WTC11 (cell line): ENCODE data around the gene CBX1. TPM values are rescaled to one million over a fixed set of nuclear protein-coding genes. Genes with fewer than 3 reads are reported as not detected.
A peak's percentile ranks its signal among the peaks of the same experiment; 100 is the strongest.

Experiments
- ATAC-seq: fragments of 200-7000 bp; cut with Tn5 transposase; 2 replicates; pipeline ENCODE4 v1.10.0; 2021; ENCODE audit warnings: mild to moderate bottlenecking, moderate library complexity
- CTCF ChIA-PET: fragments of 300-600 bp; sonication (Branson Sonifier 250); formaldehyde crosslinking; loops from one replicate; lab custom pipeline; 2021; ENCODE audit warnings: antibody characterized with exemption; lab: Charles Lee
- POLR2A ChIA-PET: fragments of 350-600 bp; sonication (Branson Sonifier 250); formaldehyde crosslinking; loops from one replicate; lab custom pipeline; 2021; ENCODE audit warnings: antibody characterized with exemption; lab: Charles Lee
- DNase-seq: peaks from one replicate; pipeline ENCODE4 v3.0.0; 2021; ENCODE audit warnings: low spot score
- H3K27ac Mint-ChIP-seq: 2 replicates; pipeline ENCODE4 v1.8.0; 2021; ENCODE audit warnings: mixed read lengths
- H3K27me3 Mint-ChIP-seq: 2 replicates; pipeline ENCODE4 v1.8.0; 2021; ENCODE audit warnings: low read depth, mild to moderate bottlenecking, moderate library complexity, mixed read lengths
- H3K36me3 Mint-ChIP-seq: 2 replicates; pipeline ENCODE4 v1.8.0; 2021; ENCODE audit warnings: mixed read lengths
- H3K4me1 Mint-ChIP-seq: 2 replicates; pipeline ENCODE4 v1.8.0; 2022; ENCODE audit warnings: mixed read lengths
- H3K4me3 Mint-ChIP-seq: 2 replicates; pipeline ENCODE4 v1.8.0; 2021; ENCODE audit warnings: mild to moderate bottlenecking, moderate library complexity, mixed read lengths
- H3K9me3 Mint-ChIP-seq: 2 replicates; pipeline ENCODE4 v1.8.0; 2021; ENCODE audit warnings: mixed read lengths
- EMX1 ChIP-seq: fragments of 250-450 bp; sonication (Bioruptor Pico); IDR thresholded peaks from 2 replicates; pipeline ENCODE4 v1.8.0; 2021; ENCODE audit warnings: mild to moderate bottlenecking
- FOXJ3 ChIP-seq: sonication (generic); formaldehyde crosslinking; IDR thresholded peaks from 2 replicates; pipeline ENCODE4 v1.9.0; 2021; ENCODE audit warnings: missing genetic modification reagents, mild to moderate bottlenecking, borderline replicate concordance
- HMGA2 ChIP-seq: fragments of 250-450 bp; sonication (Bioruptor Pico); IDR thresholded peaks from 2 replicates; pipeline ENCODE4 v1.4.0; 2021; ENCODE audit warnings: mild to moderate bottlenecking, moderate library complexity
- IRF2 ChIP-seq: sonication (generic); formaldehyde crosslinking; IDR thresholded peaks from 2 replicates; pipeline ENCODE4 v1.8.0; 2022; ENCODE audit warnings: low read depth, missing genetic modification reagents, borderline replicate concordance
- NFYB ChIP-seq: sonication (generic); formaldehyde crosslinking; conservative IDR thresholded peaks from 2 replicates; pipeline ENCODE4 v1.8.0; 2022; ENCODE audit warnings: low read depth, missing genetic modification reagents
- PRRX2 ChIP-seq: fragments of 250-450 bp; sonication (Bioruptor Pico); IDR thresholded peaks from 2 replicates; pipeline ENCODE4 v1.8.0; 2021; ENCODE audit warnings: mild to moderate bottlenecking
- RORB ChIP-seq: fragments of 250-450 bp; sonication (Bioruptor Pico); IDR thresholded peaks from 2 replicates; pipeline ENCODE4 v1.9.0; 2021; ENCODE audit warnings: mild to moderate bottlenecking
- SMAD4 ChIP-seq: sonication (generic); formaldehyde crosslinking; IDR thresholded peaks from 2 replicates; pipeline ENCODE4 v1.8.0; 2022; ENCODE audit warnings: mild to moderate bottlenecking, missing genetic modification reagents
- TP53 ChIP-seq: sonication (generic); formaldehyde crosslinking; IDR thresholded peaks from 2 replicates; pipeline ENCODE4 v1.8.1; 2023; ENCODE audit warnings: mild to moderate bottlenecking, missing genetic modification reagents
- ZNF232 ChIP-seq: sonication (generic); formaldehyde crosslinking; IDR thresholded peaks from 2 replicates; pipeline ENCODE4 v1.8.0; 2022; ENCODE audit warnings: mild to moderate bottlenecking, missing genetic modification reagents
- ZNF263 ChIP-seq: sonication (generic); formaldehyde crosslinking; IDR thresholded peaks from 2 replicates; pipeline ENCODE4 v1.8.1; 2022; ENCODE audit warnings: low read depth, mild to moderate bottlenecking, moderate library complexity, missing genetic modification reagents
- ZNF317 ChIP-seq: sonication (generic); formaldehyde crosslinking; IDR thresholded peaks from 2 replicates; pipeline ENCODE4 v1.8.1; 2023; ENCODE audit warnings: low read depth, mild to moderate bottlenecking, moderate library complexity, missing genetic modification reagents, borderline replicate concordance
- ZNF423 ChIP-seq: fragments of 250-450 bp; sonication (Bioruptor Pico); IDR thresholded peaks from 2 replicates; pipeline ENCODE4 v2.1.2; 2022; ENCODE audit warnings: mild to moderate bottlenecking, moderate library complexity
- ZNF671 ChIP-seq: fragments of 250-450 bp; sonication (Bioruptor Pico); IDR thresholded peaks from 2 replicates; pipeline ENCODE4 v1.8.0; 2021; ENCODE audit warnings: mild to moderate bottlenecking
- total RNA-seq: library from RNA; stranded (reverse); gene quantifications from 3 replicates; pipeline ENCODE4 v1.2.3, GENCODE V29; 2021
- TF ChIP-seq, protein P1 (sequence below): fragments of 250-450 bp; sonication (Bioruptor Pico); IDR thresholded peaks from 2 replicates; pipeline ENCODE4 v1.9.0; 2021; ENCODE audit warnings: mild to moderate bottlenecking, borderline replicate concordance
- TF ChIP-seq, protein P2 (sequence below): sonication (generic); formaldehyde crosslinking; IDR thresholded peaks from 2 replicates; pipeline ENCODE4 v1.8.1; 2022; ENCODE audit warnings: mild to moderate bottlenecking, moderate library complexity, missing genetic modification reagents
- TF ChIP-seq, protein P3 (sequence below): sonication (generic); formaldehyde crosslinking; IDR thresholded peaks from 2 replicates; pipeline ENCODE4 v1.8.1; 2022; ENCODE audit warnings: mild to moderate bottlenecking, missing genetic modification reagents, moderate library complexity, borderline replicate concordance
- TF ChIP-seq, protein P4 (sequence below): sonication (generic); formaldehyde crosslinking; IDR thresholded peaks from 2 replicates; pipeline ENCODE4 v1.8.1; 2022; ENCODE audit warnings: low read depth, mild to moderate bottlenecking, moderate library complexity, missing genetic modification reagents, borderline replicate concordance
- TF ChIP-seq, protein P5 (sequence below): sonication (generic); formaldehyde crosslinking; IDR thresholded peaks from 2 replicates; pipeline ENCODE4 v1.8.0; 2022; ENCODE audit warnings: missing genetic modification reagents
- TF ChIP-seq, protein P6 (sequence below): sonication (generic); formaldehyde crosslinking; conservative IDR thresholded peaks from 2 replicates; pipeline ENCODE4 v1.8.1; 2023; ENCODE audit warnings: mild to moderate bottlenecking, low read depth, missing genetic modification reagents, moderate library complexity

Gene CBX1
- total RNA-seq, 1 experiment from 2014 or later: 162 TPM

DNA sequence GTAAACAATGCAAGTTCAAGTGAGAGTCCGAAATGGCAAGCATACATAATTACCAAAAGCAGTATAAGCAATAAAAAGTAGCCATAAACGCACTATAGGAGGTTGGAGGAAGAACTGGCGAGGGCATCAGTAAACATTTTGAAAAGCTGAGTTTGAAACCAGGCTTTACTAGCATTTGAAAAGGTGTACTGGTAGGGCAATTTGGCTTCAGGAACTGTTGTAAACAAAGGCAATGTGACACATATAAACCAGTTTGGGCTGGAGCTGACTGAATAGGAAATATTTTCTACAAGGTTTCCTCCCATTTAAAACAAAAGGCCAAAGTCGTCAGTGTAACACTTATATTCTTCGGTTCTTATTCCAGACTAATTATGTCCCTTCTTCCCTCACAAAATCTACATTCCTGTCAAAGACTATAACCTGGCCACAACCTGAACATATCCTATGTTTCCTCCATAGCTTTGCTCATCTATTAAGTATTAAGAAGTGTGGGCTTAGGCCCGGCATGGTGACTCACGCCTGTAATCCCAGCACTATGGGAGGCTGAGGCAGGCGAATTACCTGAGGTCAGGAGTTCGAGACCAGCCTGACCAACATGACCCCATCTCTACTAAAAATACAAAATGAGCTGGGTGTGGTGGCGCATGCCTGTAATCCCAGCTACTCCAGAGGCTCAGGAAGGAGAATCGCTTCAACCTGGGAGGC, 7.8 kb downstream of the CBX1 start:
- H3K27ac Mint-ChIP-seq: peak overlapping the region; percentile 36
- no peaks in the 10 kb centered on the region for H3K27me3 Mint-ChIP-seq
- peaks cover 10% of the 10 kb centered on the region; the same call in 1 of the 2 replicates for H3K4me1 Mint-ChIP-seq
- no peaks in the 10 kb centered on the region for H3K9me3 Mint-ChIP-seq
- ChIA-PET CTCF (interaction anchor here (0.6 to 1.5 kb wide), 2 partner anchors 13 to 19 kb away, joined by 4 to 5 read pairs; no protein-coding TSS in a partner anchor), POLR2A (interaction anchor here (0.7 kb wide), 1 partner anchor 1699 kb away, joined by 3 read pairs; no protein-coding TSS in a partner anchor)
- TF ChIP-seq PRRX2 (no peak), ZNF423 (CRISPR knock-in tag) (no peak), RORB (CRISPR knock-in tag) (no peak), FOXJ3 (CRISPR knock-in tag) (no peak), ZNF263 (CRISPR knock-in tag) (no peak), TP53 (CRISPR knock-in tag) (no peak), ZNF671 (CRISPR knock-in tag) (no peak), SMAD4 (CRISPR knock-in tag) (no peak), IRF2 (CRISPR knock-in tag) (no peak), ZNF317 (CRISPR knock-in tag) (no peak), ZNF232 (CRISPR knock-in tag) (no peak), EMX1 (CRISPR knock-in tag) (no peak), HMGA2 (CRISPR knock-in tag) (no peak), NFYB (no peak)
- TF ChIP-seq, protein P1, sequence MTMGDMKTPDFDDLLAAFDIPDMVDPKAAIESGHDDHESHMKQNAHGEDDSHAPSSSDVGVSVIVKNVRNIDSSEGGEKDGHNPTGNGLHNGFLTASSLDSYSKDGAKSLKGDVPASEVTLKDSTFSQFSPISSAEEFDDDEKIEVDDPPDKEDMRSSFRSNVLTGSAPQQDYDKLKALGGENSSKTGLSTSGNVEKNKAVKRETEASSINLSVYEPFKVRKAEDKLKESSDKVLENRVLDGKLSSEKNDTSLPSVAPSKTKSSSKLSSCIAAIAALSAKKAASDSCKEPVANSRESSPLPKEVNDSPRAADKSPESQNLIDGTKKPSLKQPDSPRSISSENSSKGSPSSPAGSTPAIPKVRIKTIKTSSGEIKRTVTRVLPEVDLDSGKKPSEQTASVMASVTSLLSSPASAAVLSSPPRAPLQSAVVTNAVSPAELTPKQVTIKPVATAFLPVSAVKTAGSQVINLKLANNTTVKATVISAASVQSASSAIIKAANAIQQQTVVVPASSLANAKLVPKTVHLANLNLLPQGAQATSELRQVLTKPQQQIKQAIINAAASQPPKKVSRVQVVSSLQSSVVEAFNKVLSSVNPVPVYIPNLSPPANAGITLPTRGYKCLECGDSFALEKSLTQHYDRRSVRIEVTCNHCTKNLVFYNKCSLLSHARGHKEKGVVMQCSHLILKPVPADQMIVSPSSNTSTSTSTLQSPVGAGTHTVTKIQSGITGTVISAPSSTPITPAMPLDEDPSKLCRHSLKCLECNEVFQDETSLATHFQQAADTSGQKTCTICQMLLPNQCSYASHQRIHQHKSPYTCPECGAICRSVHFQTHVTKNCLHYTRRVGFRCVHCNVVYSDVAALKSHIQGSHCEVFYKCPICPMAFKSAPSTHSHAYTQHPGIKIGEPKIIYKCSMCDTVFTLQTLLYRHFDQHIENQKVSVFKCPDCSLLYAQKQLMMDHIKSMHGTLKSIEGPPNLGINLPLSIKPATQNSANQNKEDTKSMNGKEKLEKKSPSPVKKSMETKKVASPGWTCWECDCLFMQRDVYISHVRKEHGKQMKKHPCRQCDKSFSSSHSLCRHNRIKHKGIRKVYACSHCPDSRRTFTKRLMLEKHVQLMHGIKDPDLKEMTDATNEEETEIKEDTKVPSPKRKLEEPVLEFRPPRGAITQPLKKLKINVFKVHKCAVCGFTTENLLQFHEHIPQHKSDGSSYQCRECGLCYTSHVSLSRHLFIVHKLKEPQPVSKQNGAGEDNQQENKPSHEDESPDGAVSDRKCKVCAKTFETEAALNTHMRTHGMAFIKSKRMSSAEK (CRISPR knock-in tag): no peak
- TF ChIP-seq, protein P2, sequence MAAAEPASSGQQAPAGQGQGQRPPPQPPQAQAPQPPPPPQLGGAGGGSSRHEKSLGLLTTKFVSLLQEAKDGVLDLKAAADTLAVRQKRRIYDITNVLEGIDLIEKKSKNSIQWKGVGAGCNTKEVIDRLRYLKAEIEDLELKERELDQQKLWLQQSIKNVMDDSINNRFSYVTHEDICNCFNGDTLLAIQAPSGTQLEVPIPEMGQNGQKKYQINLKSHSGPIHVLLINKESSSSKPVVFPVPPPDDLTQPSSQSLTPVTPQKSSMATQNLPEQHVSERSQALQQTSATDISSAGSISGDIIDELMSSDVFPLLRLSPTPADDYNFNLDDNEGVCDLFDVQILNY: no peak
- DNase-seq: no peak
- no peak for ATAC-seq
- H3K36me3 Mint-ChIP-seq: 0 out of 2 replicates have a peak, but pooled peaks cover 3% of the 10 kb centered on the region
- H3K4me3 Mint-ChIP-seq: no peak overlapping the region

DNA sequence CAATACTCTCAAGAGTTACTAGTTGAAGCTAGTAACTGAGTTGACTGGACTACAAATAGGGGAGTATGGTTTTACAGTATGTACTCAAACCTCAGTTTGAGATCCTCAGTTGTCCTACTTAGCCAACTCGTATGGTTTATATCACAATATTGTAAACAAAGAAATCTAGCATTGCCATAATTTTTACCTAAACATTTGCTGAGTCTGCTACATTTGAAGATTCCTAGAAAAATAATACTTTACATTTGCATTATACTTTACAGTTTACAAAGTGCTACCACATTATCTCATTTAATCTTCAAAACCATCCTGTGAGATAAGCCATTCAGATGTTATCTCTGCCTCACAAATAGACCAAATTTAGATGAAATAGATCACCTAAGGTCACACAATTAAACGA, 16.3 kb downstream of the CBX1 start:
- CTCF ChIA-PET: interaction anchor here (1.0 to 1.5 kb wide), 2 partner anchors 17 to 46 kb away, joined by 3 to 7 read pairs; no protein-coding TSS in a partner anchor
- TF ChIP-seq, protein P3, sequence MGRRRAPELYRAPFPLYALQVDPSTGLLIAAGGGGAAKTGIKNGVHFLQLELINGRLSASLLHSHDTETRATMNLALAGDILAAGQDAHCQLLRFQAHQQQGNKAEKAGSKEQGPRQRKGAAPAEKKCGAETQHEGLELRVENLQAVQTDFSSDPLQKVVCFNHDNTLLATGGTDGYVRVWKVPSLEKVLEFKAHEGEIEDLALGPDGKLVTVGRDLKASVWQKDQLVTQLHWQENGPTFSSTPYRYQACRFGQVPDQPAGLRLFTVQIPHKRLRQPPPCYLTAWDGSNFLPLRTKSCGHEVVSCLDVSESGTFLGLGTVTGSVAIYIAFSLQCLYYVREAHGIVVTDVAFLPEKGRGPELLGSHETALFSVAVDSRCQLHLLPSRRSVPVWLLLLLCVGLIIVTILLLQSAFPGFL (CRISPR knock-in tag): no peak
- TF ChIP-seq, protein P4, sequence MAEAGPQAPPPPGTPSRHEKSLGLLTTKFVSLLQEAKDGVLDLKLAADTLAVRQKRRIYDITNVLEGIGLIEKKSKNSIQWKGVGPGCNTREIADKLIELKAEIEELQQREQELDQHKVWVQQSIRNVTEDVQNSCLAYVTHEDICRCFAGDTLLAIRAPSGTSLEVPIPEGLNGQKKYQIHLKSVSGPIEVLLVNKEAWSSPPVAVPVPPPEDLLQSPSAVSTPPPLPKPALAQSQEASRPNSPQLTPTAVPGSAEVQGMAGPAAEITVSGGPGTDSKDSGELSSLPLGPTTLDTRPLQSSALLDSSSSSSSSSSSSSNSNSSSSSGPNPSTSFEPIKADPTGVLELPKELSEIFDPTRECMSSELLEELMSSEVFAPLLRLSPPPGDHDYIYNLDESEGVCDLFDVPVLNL: no peak
- TF ChIP-seq, protein P5, sequence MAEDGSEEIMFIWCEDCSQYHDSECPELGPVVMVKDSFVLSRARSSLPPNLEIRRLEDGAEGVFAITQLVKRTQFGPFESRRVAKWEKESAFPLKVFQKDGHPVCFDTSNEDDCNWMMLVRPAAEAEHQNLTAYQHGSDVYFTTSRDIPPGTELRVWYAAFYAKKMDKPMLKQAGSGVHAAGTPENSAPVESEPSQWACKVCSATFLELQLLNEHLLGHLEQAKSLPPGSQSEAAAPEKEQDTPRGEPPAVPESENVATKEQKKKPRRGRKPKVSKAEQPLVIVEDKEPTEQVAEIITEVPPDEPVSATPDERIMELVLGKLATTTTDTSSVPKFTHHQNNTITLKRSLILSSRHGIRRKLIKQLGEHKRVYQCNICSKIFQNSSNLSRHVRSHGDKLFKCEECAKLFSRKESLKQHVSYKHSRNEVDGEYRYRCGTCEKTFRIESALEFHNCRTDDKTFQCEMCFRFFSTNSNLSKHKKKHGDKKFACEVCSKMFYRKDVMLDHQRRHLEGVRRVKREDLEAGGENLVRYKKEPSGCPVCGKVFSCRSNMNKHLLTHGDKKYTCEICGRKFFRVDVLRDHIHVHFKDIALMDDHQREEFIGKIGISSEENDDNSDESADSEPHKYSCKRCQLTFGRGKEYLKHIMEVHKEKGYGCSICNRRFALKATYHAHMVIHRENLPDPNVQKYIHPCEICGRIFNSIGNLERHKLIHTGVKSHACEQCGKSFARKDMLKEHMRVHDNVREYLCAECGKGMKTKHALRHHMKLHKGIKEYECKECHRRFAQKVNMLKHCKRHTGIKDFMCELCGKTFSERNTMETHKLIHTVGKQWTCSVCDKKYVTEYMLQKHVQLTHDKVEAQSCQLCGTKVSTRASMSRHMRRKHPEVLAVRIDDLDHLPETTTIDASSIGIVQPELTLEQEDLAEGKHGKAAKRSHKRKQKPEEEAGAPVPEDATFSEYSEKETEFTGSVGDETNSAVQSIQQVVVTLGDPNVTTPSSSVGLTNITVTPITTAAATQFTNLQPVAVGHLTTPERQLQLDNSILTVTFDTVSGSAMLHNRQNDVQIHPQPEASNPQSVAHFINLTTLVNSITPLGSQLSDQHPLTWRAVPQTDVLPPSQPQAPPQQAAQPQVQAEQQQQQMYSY: no peak
- TF ChIP-seq, protein P6, sequence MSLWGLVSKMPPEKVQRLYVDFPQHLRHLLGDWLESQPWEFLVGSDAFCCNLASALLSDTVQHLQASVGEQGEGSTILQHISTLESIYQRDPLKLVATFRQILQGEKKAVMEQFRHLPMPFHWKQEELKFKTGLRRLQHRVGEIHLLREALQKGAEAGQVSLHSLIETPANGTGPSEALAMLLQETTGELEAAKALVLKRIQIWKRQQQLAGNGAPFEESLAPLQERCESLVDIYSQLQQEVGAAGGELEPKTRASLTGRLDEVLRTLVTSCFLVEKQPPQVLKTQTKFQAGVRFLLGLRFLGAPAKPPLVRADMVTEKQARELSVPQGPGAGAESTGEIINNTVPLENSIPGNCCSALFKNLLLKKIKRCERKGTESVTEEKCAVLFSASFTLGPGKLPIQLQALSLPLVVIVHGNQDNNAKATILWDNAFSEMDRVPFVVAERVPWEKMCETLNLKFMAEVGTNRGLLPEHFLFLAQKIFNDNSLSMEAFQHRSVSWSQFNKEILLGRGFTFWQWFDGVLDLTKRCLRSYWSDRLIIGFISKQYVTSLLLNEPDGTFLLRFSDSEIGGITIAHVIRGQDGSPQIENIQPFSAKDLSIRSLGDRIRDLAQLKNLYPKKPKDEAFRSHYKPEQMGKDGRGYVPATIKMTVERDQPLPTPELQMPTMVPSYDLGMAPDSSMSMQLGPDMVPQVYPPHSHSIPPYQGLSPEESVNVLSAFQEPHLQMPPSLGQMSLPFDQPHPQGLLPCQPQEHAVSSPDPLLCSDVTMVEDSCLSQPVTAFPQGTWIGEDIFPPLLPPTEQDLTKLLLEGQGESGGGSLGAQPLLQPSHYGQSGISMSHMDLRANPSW (CRISPR knock-in tag): no peak

More for the DNA sequence above, 16.3 kb downstream of the CBX1 start:
- DNase-seq (no peak), ATAC-seq (no peak)
- Mint-ChIP-seq H3K9me3 (no peaks in the 10 kb centered on the region), H3K4me3 (no peak overlapping the region), H3K36me3 (peaks cover 3% of the 10 kb centered on the region; the same call in 1 of the 2 replicates), H3K4me1 (peaks cover 9% of the 10 kb centered on the region; the same call in 1 of the 2 replicates), H3K27ac (peak overlapping the region; percentile 53; the same call in 1 of the 2 replicates), H3K27me3 (no peaks in the 10 kb centered on the region)
- POLR2A ChIA-PET: interaction anchor here (1.1 kb wide), 1 partner anchor 16 kb away, joined by 3 read pairs; the partner anchor contains the start of gene CBX1
